Panc1 (cell line): ENCODE data around the gene CFAP119.

Experiments used
- SIN3A ChIP-seq: IDR thresholded peaks from 2 replicates; pipeline ENCODE4 v1.6.1; 2012; ENCODE audit warnings: low read depth, mild to moderate bottlenecking, low read length, moderate library complexity, borderline replicate concordance; ENCODE audit not compliant: insufficient read depth
- TF ChIP-seq, protein P1 (sequence below): fragments of 450-650 bp; IDR thresholded peaks from 2 replicates; pipeline ENCODE4 v1.5.1; 2017; ENCODE audit warnings: mild to moderate bottlenecking

- no peak for TF ChIP-seq SIN3A
- TF ChIP-seq, protein P1, sequence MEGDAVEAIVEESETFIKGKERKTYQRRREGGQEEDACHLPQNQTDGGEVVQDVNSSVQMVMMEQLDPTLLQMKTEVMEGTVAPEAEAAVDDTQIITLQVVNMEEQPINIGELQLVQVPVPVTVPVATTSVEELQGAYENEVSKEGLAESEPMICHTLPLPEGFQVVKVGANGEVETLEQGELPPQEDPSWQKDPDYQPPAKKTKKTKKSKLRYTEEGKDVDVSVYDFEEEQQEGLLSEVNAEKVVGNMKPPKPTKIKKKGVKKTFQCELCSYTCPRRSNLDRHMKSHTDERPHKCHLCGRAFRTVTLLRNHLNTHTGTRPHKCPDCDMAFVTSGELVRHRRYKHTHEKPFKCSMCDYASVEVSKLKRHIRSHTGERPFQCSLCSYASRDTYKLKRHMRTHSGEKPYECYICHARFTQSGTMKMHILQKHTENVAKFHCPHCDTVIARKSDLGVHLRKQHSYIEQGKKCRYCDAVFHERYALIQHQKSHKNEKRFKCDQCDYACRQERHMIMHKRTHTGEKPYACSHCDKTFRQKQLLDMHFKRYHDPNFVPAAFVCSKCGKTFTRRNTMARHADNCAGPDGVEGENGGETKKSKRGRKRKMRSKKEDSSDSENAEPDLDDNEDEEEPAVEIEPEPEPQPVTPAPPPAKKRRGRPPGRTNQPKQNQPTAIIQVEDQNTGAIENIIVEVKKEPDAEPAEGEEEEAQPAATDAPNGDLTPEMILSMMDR, result no peak
Observed at GRCh38 chr16:30775131-30775391, 13.2 kb upstream of the CFAP119 start.
